HAP-1 (cell line): ENCODE data around the gene PCDHGA1.

ENCODE experiments used
- DNase-seq, 2 experiments: peaks; one replicate each; pipeline ENCODE4 v3.0.0-alpha.2; 2016 to 2020; ENCODE audit warnings: low spot score in 2 of 2
- H3K27me3 ChIP-seq: fragments of 250-450 bp; sonication (Bioruptor Pico); 2 replicates; pipeline ENCODE4 v1.5.1; 2020; ENCODE audit warnings: low read depth, mild to moderate bottlenecking, moderate library complexity
- H3K36me3 ChIP-seq: fragments of 250-450 bp; sonication (Bioruptor Pico); replicated peaks from 2 replicates; pipeline ENCODE4 v1.5.1; 2020; ENCODE audit warnings: mild to moderate bottlenecking
- H3K4me1 ChIP-seq: fragments of 250-450 bp; sonication (Bioruptor Pico); 2 replicates; pipeline ENCODE4 v1.5.1; 2020; ENCODE audit warnings: mild to moderate bottlenecking
- H3K4me3 ChIP-seq: fragments of 250-450 bp; sonication (Bioruptor Pico); 2 replicates; pipeline ENCODE4 v1.5.1; 2020; ENCODE audit warnings: mild to moderate bottlenecking, moderate library complexity
- H3K9me3 ChIP-seq: fragments of 250-450 bp; sonication (Bioruptor Pico); 2 replicates; pipeline ENCODE4 v1.5.1; 2020; ENCODE audit warnings: mild to moderate bottlenecking, moderate library complexity
- in situ Hi-C: fragments of 300-500 bp; cut with MboI; formaldehyde crosslinking; loops from 3 replicates; pipeline ENCODE4 v1.14.3; 2020; ENCODE audit warnings: low sequenced_read_pairs, inconsistent platforms, mixed read lengths

PCDHGA1 gene

GRCh38 chr5:141496038-141496437 lies 165.7 kb downstream of the PCDHGA1 start:
- Histone ChIP-seq H3K4me3 (no peak overlapping the region), H3K27me3 (no peaks in the 10 kb centered on the region)

GRCh38 chr5:141501761-141502160 lies 171.4 kb downstream of the PCDHGA1 start:
- no peaks in the 10 kb centered on the region for H3K9me3 ChIP-seq
- no peaks in the 10 kb centered on the region for H3K27me3 ChIP-seq
- no peak overlapping the region for H3K4me3 ChIP-seq
- H3K4me1 ChIP-seq, result no peaks in the 10 kb centered on the region
- in situ Hi-C loops, result no loop called here
- no peaks in the 10 kb centered on the region for H3K36me3 ChIP-seq
- no peak for DNase-seq

More at GRCh38 chr5:141496038-141496437, 165.7 kb downstream of the PCDHGA1 start:
- no peak for DNase-seq
- H3K4me1 ChIP-seq, result no peaks in the 10 kb centered on the region
- H3K9me3 ChIP-seq, result no peaks in the 10 kb centered on the region
- in situ Hi-C loops, result no loop called here
- no peaks in the 10 kb centered on the region for H3K36me3 ChIP-seq

GRCh38 chr5:141503681-141504080 lies 173.4 kb downstream of the PCDHGA1 start:
- Histone ChIP-seq H3K4me3 (no peak overlapping the region), H3K36me3 (no peaks in the 10 kb centered on the region), H3K9me3 (no peaks in the 10 kb centered on the region), H3K4me1 (no peaks in the 10 kb centered on the region), H3K27me3 (no peaks in the 10 kb centered on the region)
- in situ Hi-C loops, result no loop called here
- no peak for DNase-seq

- H3K27me3 ChIP-seq, result no peaks in the 10 kb centered on the region
- no peak overlapping the region for H3K4me3 ChIP-seq
- in situ Hi-C loops, result no loop called here
- peaks cover 2% of the 10 kb centered on the region; the same call in 1 of the 2 replicates for H3K4me1 ChIP-seq
- no peaks in the 10 kb centered on the region for H3K36me3 ChIP-seq
- no peaks in the 10 kb centered on the region for H3K9me3 ChIP-seq
- DNase-seq, result no peak
Measured at GRCh38 chr5:141504216-141504615, 173.9 kb downstream of the PCDHGA1 start.

GRCh38 chr5:141506381-141507155 lies 176.3 kb downstream of the PCDHGA1 start:
- no peaks in the 10 kb centered on the region for H3K27me3 ChIP-seq
- in situ Hi-C loops, result no loop called here
- no peak for DNase-seq
- H3K9me3 ChIP-seq, result no peaks in the 10 kb centered on the region
- peaks cover 3% of the 10 kb centered on the region; the same call in 1 of the 2 replicates for H3K4me1 ChIP-seq
- H3K36me3 ChIP-seq, result no peaks in the 10 kb centered on the region
- H3K4me3 ChIP-seq, result no peak overlapping the region

- Histone ChIP-seq H3K27me3 (no peaks in the 10 kb centered on the region), H3K9me3 (no peaks in the 10 kb centered on the region), H3K4me1 (peaks cover 3% of the 10 kb centered on the region; the same call in 1 of the 2 replicates), H3K36me3 (no peaks in the 10 kb centered on the region), H3K4me3 (no peak overlapping the region)
- in situ Hi-C loops, result no loop called here
- DNase-seq, result no peak
Measured at GRCh38 chr5:141507387-141508091, 177.2 kb downstream of the PCDHGA1 start.

GRCh38 chr5:141508440-141508797 lies 178.1 kb downstream of the PCDHGA1 start:
- DNase-seq, result no peak
- Histone ChIP-seq H3K4me1 (peaks cover 3% of the 10 kb centered on the region; the same call in 1 of the 2 replicates), H3K36me3 (no peaks in the 10 kb centered on the region), H3K27me3 (no peaks in the 10 kb centered on the region), H3K4me3 (no peak overlapping the region), H3K9me3 (no peaks in the 10 kb centered on the region)
- in situ Hi-C loops, result no loop called here

- Histone ChIP-seq H3K36me3 (no peaks in the 10 kb centered on the region), H3K9me3 (no peaks in the 10 kb centered on the region), H3K4me1 (peaks cover 3% of the 10 kb centered on the region; the same call in 1 of the 2 replicates), H3K27me3 (no peaks in the 10 kb centered on the region), H3K4me3 (no peak overlapping the region)
- in situ Hi-C loops, result no loop called here
- DNase-seq, result peak in 1 of 2 experiments; percentile 52
Measured at GRCh38 chr5:141508798-141509611, 178.7 kb downstream of the PCDHGA1 start.

GRCh38 chr5:141510160-141510559 lies 179.8 kb downstream of the PCDHGA1 start:
- no peak for DNase-seq
- H3K27me3 ChIP-seq, result no peaks in the 10 kb centered on the region
- peaks cover 3% of the 10 kb centered on the region; the same call in 1 of the 2 replicates for H3K4me1 ChIP-seq
- in situ Hi-C loops, result no loop called here
- H3K4me3 ChIP-seq, result no peak overlapping the region
- no peaks in the 10 kb centered on the region for H3K9me3 ChIP-seq
- peaks cover 3% of the 10 kb centered on the region; the same call in 1 of the 2 replicates for H3K36me3 ChIP-seq

- no peak overlapping the region for H3K4me3 ChIP-seq
- peaks cover 3% of the 10 kb centered on the region; the same call in 1 of the 2 replicates for H3K4me1 ChIP-seq
- H3K36me3 ChIP-seq, result peaks cover 9% of the 10 kb centered on the region; the same call in 1 of the 2 replicates
Measured at GRCh38 chr5:141510850-141511601, 180.7 kb downstream of the PCDHGA1 start.

GRCh38 chr5:141511771-141512325 lies 181.5 kb downstream of the PCDHGA1 start:
- Histone ChIP-seq H3K9me3 (no peaks in the 10 kb centered on the region), H3K4me3 (no peak overlapping the region), H3K4me1 (peaks cover 3% of the 10 kb centered on the region; the same call in 1 of the 2 replicates), H3K36me3 (peaks cover 17% of the 10 kb centered on the region), H3K27me3 (no peaks in the 10 kb centered on the region)
- DNase-seq, result no peak
- in situ Hi-C loops, result no loop called here

More at GRCh38 chr5:141510850-141511601, 180.7 kb downstream of the PCDHGA1 start:
- DNase-seq, result no peak
- in situ Hi-C loops, result no loop called here
- no peaks in the 10 kb centered on the region for H3K9me3 ChIP-seq
- H3K27me3 ChIP-seq, result no peaks in the 10 kb centered on the region

GRCh38 chr5:141512390-141512910 lies 182.1 kb downstream of the PCDHGA1 start:
- H3K9me3 ChIP-seq, result no peaks in the 10 kb centered on the region
- peaks cover 23% of the 10 kb centered on the region for H3K36me3 ChIP-seq
- H3K4me3 ChIP-seq, result no peak overlapping the region
- in situ Hi-C loops, result no loop called here
- H3K27me3 ChIP-seq, result no peaks in the 10 kb centered on the region
- peak in 1 of 2 experiments; percentile 87 for DNase-seq
- peaks cover 3% of the 10 kb centered on the region; the same call in 1 of the 2 replicates for H3K4me1 ChIP-seq
